ENCODE results near the gene DUSP18.

The DUSP18 gene

DNA sequence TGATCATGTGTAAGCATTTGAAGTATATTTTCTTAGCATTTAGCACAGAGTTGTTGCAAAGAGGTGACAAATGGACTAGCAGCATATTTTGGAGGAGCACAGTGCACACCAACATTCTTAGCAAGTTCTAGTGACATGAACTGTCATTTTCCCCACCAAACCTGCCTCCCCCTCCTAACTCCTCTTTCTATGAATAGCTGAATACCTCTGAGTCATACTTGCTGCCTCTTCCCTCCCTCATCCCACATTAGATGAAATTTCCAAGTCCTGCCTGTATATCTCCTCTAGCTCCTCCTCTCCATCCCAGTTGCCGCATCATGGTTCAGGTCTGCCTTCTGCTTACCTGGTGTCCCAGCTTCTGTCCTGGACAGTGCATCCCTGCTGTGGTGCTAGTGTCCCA is 34.2 kb upstream of the DUSP18 start:
- TF ChIP-seq, protein P1, sequence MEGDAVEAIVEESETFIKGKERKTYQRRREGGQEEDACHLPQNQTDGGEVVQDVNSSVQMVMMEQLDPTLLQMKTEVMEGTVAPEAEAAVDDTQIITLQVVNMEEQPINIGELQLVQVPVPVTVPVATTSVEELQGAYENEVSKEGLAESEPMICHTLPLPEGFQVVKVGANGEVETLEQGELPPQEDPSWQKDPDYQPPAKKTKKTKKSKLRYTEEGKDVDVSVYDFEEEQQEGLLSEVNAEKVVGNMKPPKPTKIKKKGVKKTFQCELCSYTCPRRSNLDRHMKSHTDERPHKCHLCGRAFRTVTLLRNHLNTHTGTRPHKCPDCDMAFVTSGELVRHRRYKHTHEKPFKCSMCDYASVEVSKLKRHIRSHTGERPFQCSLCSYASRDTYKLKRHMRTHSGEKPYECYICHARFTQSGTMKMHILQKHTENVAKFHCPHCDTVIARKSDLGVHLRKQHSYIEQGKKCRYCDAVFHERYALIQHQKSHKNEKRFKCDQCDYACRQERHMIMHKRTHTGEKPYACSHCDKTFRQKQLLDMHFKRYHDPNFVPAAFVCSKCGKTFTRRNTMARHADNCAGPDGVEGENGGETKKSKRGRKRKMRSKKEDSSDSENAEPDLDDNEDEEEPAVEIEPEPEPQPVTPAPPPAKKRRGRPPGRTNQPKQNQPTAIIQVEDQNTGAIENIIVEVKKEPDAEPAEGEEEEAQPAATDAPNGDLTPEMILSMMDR (conservative IDR thresholded peaks at IDR 0.05; ENCODE audit: low read length): no peak
- peak; percentile 47 for DNase-seq (ENCODE audit: low read depth)
- no peak overlapping the region for H3K4me3 ChIP-seq (ENCODE audit: low read length)

- no peak overlapping the region for H3K4me3 ChIP-seq (ENCODE audit: low read length)
- no peak for DNase-seq (ENCODE audit: low read depth)
- TF ChIP-seq, protein P1 (conservative IDR thresholded peaks at IDR 0.05; ENCODE audit: low read length): no peak
Measured at GRCh38 chr22:30697975-30698374, 30.3 kb upstream of the DUSP18 start.

GRCh38 chr22:30695871-30696655 is 28.4 kb upstream of the DUSP18 start:
- TF ChIP-seq, protein P1 (conservative IDR thresholded peaks at IDR 0.05; ENCODE audit: low read length): no peak
- H3K4me3 ChIP-seq (ENCODE audit: low read length): no peak overlapping the region
- DNase-seq (ENCODE audit: low read depth): no peak

- TF ChIP-seq, protein P1 (conservative IDR thresholded peaks at IDR 0.05; ENCODE audit: low read length): no peak
- peak overlapping the region; percentile 61 for H3K4me3 ChIP-seq (ENCODE audit: low read length)
- no peak for DNase-seq (ENCODE audit: low read depth)
Measured at GRCh38 chr22:30695351-30695851, 27.7 kb upstream of the DUSP18 start.

DNA sequence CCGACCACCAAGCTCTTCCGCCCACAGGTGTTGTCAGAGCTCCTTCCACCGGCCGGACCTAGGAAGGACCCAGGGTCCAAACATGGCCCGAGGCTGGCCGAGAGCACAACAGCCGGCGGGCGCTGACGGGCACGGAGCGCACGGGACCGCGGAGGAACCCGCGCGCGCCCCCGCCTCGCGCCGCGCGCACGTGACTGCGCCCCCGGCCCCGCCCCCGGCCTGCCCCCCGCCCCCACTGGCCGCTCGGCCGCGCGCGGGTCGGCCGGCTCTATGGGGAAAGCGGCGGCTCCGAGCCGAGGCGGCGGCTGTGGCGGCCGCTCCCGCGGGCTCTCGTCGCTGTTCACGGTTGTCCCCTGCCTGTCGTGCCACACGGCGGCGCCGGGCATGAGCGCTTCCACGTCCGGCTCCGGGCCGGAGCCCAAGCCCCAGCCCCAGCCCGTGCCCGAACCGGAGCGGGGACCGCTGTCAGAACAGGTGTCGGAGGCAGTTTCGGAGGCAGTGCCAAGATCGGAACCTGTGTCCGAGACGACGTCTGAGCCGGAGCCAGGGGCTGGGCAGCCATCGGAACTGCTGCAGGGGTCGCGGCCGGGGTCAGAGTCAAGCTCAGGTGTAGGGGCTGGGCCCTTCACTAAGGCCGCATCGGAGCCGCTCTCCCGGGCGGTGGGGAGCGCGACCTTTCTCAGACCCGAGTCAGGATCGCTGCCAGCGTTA is 27.1 kb upstream of the DUSP18 start, which contains the start of gene OSBP2:
OSBP2 (plus strand) TSS at position 235 of the 711 bp plus-strand sequence; CDS start at position 271, 36 bp downstream.
- TF ChIP-seq, protein P1 (conservative IDR thresholded peaks at IDR 0.05; ENCODE audit: low read length): 0 out of 2 replicates have a peak, but pooled peaks have one; percentile 4
- no peak for DNase-seq (ENCODE audit: low read depth)
- peak within 1 kb of the TSS; percentile 65 for H3K4me3 ChIP-seq (ENCODE audit: low read length)

- peak; percentile 17 for DNase-seq (ENCODE audit: low read depth)
- TF ChIP-seq, protein P1 (conservative IDR thresholded peaks at IDR 0.05; ENCODE audit: low read length): no peak
- peak overlapping the region; percentile 65 for H3K4me3 ChIP-seq (ENCODE audit: low read length)
Measured at GRCh38 chr22:30694171-30694639, 26.5 kb upstream of the DUSP18 start.
